Suprapubic skin (tissue), 4 donors: Measurements from ENCODE around the gene ASIC4. TPM values are rescaled to one million over a fixed set of nuclear protein-coding genes. Genes with fewer than 3 reads are reported as not detected.

Experiments
- DNase-seq, 2 donors: peaks; one replicate each; pipeline ENCODE4 v3.0.0-alpha.2; 2019; ENCODE audit warnings: low spot score in 2 of 2
- H3K27ac ChIP-seq: fragments of 200-600 bp; sonication (generic); one replicate; pipeline ENCODE4 v1.5.1; 2019
- H3K27me3 ChIP-seq: fragments of 200-600 bp; sonication (generic); one replicate; pipeline ENCODE4 v1.5.1; 2019
- H3K36me3 ChIP-seq: fragments of 200-600 bp; sonication (generic); one replicate; pipeline ENCODE4 v1.5.1; 2019
- H3K4me1 ChIP-seq: fragments of 200-600 bp; sonication (generic); one replicate; pipeline ENCODE4 v1.5.1; 2019
- H3K4me3 ChIP-seq: fragments of 200-600 bp; sonication (generic); one replicate; pipeline ENCODE4 v1.5.1; 2019; ENCODE audit warnings: mild to moderate bottlenecking
- H3K9me3 ChIP-seq: fragments of 200-600 bp; sonication (generic); one replicate; pipeline ENCODE4 v1.5.1; 2019
- EP300 ChIP-seq: sonication (generic); formaldehyde crosslinking; IDR thresholded peaks from one replicate; pipeline ENCODE4 v1.6.1; 2017; ENCODE audit warnings: antibody characterized with exemption
- POLR2A ChIP-seq, 2 donors: fragments of 450-650 bp; IDR thresholded peaks; one replicate each; pipeline ENCODE4 v1.6.1; 2017; ENCODE audit warnings: antibody characterized with exemption in 2 of 2, mild to moderate bottlenecking in 2 of 2, moderate library complexity in 2 of 2
- POLR2AphosphoS5 ChIP-seq, 3 donors: sonication (generic); formaldehyde crosslinking; IDR thresholded peaks; one replicate each; pipeline ENCODE4 v1.6.1; 2017; ENCODE audit warnings: antibody characterized with exemption in 3 of 3
- WGBS: methylation state at CpG from one replicate; pipeline ENCODE4 v1.1.5; 2018; 5-methylcytosine and 5-hydroxymethylcytosine counted together
- total RNA-seq, 4 donors: library from RNA; depleted of rRNA; stranded (reverse); fragments of >200 nt; gene quantifications; one replicate each; pipeline ENCODE4 v1.1.0, GENCODE V29; 2016
- TF ChIP-seq, protein P1 (sequence below), 2 donors: fragments of 200-600 bp in 1 of 2; fragments of 450-650 bp in 1 of 2; sonication (generic) in 1 of 2; IDR thresholded peaks; one replicate each; pipeline ENCODE4 v1.5.1; 2016 to 2019; ENCODE audit warnings: antibody characterized with exemption in 2 of 2, mild to moderate bottlenecking in 1 of 2, moderate library complexity in 1 of 2

Gene ASIC4
- total RNA-seq, 4 donors from 2014 or later, result not detected

DNA sequence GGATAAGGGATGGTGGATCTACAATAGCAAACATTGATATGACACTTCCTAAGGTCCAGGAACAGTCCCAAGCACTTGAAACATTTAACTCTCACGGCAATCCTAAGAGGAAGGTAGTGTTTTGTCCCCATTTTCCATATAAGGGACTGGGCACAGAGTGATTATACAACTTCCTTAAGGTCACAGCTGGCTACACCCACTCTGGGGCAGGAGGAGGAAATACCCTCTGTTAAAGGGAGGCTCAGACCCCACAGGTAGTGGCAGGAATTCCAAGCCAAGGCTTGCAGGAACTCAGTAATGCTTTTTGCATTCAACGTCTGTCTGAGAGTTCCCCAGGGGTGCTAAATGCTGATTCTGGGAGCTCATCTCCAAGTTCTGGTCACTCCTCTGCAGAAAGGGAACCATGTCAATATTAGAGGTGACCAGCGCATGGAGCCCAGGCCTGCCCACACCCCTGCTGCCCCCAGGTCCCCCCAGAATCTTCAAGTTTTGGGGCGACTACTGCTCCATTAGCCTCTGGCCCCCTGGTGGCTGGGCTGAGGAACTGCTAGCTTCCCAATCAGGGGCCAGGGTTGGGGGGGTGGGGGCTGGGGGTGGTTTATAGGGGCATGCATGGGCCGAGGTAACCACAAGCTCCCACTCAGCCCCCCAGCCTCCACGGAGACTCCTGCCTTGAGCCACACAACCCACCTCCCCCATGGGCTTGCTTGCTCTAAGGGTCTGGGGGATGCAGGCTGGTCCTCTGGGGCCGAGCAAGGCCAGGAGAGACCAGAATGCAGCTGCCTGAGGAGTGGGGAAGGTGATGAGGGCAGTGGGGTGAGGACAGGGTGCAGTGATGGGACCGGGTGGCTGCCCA, 46.0 kb downstream of the ASIC4 start:
- H3K36me3 ChIP-seq, result peaks cover 16% of the 10 kb centered on the region
- WGBS, result 41% methylated on average over 7 of the region's 8 CpGs

DNA sequence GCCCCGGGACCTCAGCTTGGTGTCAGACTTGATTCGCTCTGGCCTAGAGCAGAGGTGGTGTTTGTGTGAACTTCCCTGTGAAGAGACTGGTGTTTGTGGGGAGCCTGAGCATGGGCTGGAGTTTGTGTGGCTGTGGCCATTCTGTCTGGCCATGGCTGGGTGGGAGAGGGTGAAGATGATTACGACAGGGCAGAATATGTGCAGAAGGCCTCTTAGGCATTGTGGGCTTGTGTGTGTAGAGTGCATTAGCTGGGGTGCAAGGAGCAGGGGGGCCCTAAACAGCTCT, 46.6 kb downstream of the ASIC4 start:
- TF ChIP-seq POLR2AphosphoS5 (IDR thresholded peaks at IDR 0.05) (no peak), EP300 (no peak), POLR2A (IDR thresholded peaks at IDR 0.05) (no peak)
- TF ChIP-seq, protein P1, sequence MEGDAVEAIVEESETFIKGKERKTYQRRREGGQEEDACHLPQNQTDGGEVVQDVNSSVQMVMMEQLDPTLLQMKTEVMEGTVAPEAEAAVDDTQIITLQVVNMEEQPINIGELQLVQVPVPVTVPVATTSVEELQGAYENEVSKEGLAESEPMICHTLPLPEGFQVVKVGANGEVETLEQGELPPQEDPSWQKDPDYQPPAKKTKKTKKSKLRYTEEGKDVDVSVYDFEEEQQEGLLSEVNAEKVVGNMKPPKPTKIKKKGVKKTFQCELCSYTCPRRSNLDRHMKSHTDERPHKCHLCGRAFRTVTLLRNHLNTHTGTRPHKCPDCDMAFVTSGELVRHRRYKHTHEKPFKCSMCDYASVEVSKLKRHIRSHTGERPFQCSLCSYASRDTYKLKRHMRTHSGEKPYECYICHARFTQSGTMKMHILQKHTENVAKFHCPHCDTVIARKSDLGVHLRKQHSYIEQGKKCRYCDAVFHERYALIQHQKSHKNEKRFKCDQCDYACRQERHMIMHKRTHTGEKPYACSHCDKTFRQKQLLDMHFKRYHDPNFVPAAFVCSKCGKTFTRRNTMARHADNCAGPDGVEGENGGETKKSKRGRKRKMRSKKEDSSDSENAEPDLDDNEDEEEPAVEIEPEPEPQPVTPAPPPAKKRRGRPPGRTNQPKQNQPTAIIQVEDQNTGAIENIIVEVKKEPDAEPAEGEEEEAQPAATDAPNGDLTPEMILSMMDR (IDR thresholded peaks at IDR 0.05), result no peak
- Histone ChIP-seq H3K4me3 (no peak overlapping the region), H3K27me3 (no peaks in the 10 kb centered on the region), H3K4me1 (no peaks in the 10 kb centered on the region), H3K36me3 (peaks cover 19% of the 10 kb centered on the region), H3K9me3 (no peaks in the 10 kb centered on the region), H3K27ac (no peak overlapping the region)
- WGBS, result 86% methylated on average over 3 of the region's 3 CpGs
- no peak for DNase-seq

More for the DNA sequence above, 46.0 kb downstream of the ASIC4 start:
- peak in 1 of 2 donors; percentile 45 for DNase-seq
- no peaks in the 10 kb centered on the region for H3K4me1 ChIP-seq
- H3K27ac ChIP-seq, result no peak overlapping the region
- no peaks in the 10 kb centered on the region for H3K9me3 ChIP-seq
- no peak overlapping the region for H3K4me3 ChIP-seq
- H3K27me3 ChIP-seq, result no peaks in the 10 kb centered on the region
- TF ChIP-seq EP300, result no peak
- TF ChIP-seq, protein P1 (IDR thresholded peaks at IDR 0.05), result peak in 1 of 2 donors; percentile 89

DNA sequence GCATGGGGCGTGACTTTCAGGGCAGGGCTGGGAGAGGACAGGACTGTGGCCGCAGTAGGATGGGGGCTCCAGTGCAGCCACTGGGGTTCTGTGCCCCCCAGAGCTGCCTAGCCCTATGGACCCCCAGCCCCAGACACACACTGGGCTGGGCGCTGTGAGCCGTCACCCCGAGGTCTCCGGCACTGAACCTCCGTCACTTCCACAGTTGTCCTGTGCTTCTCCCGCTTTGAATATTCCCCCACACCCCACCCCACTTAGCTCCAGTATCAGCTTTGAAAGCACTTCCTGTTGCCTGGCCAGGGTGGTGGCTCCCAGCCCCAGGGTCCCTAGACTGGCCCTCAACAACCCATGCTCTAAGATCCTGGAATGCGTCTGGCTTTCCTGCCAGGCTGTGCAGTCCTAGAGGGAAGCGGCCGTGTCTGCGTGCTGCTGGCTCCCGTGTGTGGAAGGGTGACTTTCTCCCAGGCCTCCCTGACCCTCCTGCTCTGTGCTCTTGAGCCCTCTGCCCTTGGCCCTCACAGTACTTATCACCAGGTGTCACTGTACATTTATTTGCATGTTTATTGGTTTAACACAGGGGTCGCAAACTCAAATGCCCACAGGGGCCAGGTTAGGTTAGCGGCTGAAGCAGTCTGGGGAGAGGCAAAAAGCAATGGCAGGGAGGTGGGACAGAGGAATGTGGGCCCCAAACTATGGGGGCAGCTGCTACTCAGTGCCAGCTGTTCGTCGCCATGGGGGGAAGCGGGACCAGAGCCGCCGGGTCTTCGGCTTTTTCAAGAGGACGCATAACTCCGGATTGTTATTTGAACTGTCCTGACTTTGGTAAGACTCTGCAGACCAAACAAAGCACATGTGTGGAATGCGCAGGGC, 47.1 kb downstream of the ASIC4 start:
- no peak overlapping the region for H3K27ac ChIP-seq
- peak in 1 of 2 donors; percentile 35 for DNase-seq
- 80% methylated on average over 24 of the region's 24 CpGs for WGBS
- peaks cover 18% of the 10 kb centered on the region for H3K36me3 ChIP-seq
- no peaks in the 10 kb centered on the region for H3K4me1 ChIP-seq
- TF ChIP-seq, protein P1 (IDR thresholded peaks at IDR 0.05), result no peak
- TF ChIP-seq POLR2A (IDR thresholded peaks at IDR 0.05) (no peak), POLR2AphosphoS5 (IDR thresholded peaks at IDR 0.05) (no peak), EP300 (no peak)
- no peaks in the 10 kb centered on the region for H3K27me3 ChIP-seq
- H3K4me3 ChIP-seq, result no peak overlapping the region
- H3K9me3 ChIP-seq, result no peaks in the 10 kb centered on the region

DNA sequence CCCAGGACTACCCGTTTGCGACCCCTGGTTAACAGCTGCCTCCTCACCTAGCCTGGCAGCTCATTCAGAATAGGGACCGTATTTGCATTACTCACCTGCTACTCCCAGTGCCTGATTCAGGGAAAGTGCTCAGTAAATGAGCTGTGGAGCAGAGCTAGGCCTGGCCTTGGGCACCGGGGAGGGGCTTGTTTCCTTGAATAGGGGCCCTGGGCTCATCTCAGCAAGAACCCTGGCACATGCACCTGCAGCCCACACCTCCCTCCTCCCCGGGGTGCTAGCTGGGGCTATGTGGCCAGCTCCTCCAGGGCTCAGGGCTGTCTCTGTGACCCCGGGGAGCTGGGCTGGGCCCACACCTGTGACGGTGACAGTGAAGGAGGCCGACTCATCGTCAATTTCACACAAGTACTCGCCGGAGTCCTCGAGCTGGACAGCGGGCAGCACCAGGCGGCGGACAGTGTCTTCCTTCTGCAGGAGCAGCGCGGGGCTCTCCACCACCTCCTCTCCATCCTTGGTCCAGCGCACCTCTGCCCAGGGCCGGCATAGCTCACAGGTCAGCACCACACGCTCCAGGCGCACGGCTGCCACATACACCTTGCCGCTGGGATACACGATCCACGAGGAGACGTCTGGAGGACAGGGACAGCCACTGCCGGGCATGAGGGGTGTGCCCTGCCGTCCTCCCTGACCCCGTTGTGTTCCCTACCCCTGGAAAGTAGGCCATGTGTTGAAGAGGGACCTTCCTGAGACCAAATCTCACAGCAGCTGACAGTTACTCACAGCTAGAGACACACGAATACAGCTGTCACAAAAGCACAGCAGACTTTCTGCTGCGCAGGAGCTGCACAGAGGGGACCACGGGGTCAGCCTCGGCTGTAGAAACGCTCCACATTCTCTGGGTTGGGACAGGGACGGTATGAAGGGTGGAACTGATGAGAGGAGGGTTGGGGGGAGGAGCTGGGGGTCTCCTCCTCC, 48.1 kb downstream of the ASIC4 start:
- peak in 1 of 2 donors; percentile 57 for DNase-seq
- no peaks in the 10 kb centered on the region for H3K27me3 ChIP-seq
- no peaks in the 10 kb centered on the region for H3K9me3 ChIP-seq
- H3K4me3 ChIP-seq, result no peak overlapping the region
- 74% methylated on average over 25 of the region's 35 CpGs for WGBS
- H3K36me3 ChIP-seq, result peaks cover 22% of the 10 kb centered on the region
- TF ChIP-seq, protein P1 (IDR thresholded peaks at IDR 0.05), result no peak
- no peak for TF ChIP-seq POLR2A (IDR thresholded peaks at IDR 0.05)
- TF ChIP-seq POLR2AphosphoS5 (IDR thresholded peaks at IDR 0.05), result no peak
- no peak for TF ChIP-seq EP300
- no peak overlapping the region for H3K27ac ChIP-seq
- H3K4me1 ChIP-seq, result no peaks in the 10 kb centered on the region
